Activated naive CD4-positive, alpha-beta T cell treated with anti-CD3 and anti-CD28 coated beads, Interleukin-2, amount 50 U/mL, for 72 hours (primary cell): ENCODE data around the gene FAM107B. TPM values are rescaled to one million over a fixed set of nuclear protein-coding genes. Genes with fewer than 3 reads are reported as not detected.
A peak's percentile ranks its signal among the peaks of the same experiment; 100 is the strongest.
"Not testable (repeated sequence)": the region's sequence is repeated elsewhere in the genome, so short reads cannot be mapped to it uniquely, and the experiment has no call there.

ENCODE experiments used
- ATAC-seq, 2 donors: fragments of 150-1000 bp; cut with Tn5 transposase; 2 replicates each; pipeline ENCODE4 v1.10.0; 2021; ENCODE audit warnings: mild to moderate bottlenecking in 2 of 2, moderate library complexity in 2 of 2
- DNase-seq, 2 donors: peaks; one replicate each; pipeline ENCODE4 v3.0.0; 2021 to 2022; ENCODE audit warnings: low spot score in 2 of 2
- H3K27ac Mint-ChIP-seq, 2 donors: one replicate each; pipeline ENCODE4 v1.8.0; 2022; ENCODE audit warnings: mild to moderate bottlenecking in 2 of 2, mixed read lengths in 2 of 2
- H3K36me3 Mint-ChIP-seq, 2 donors: one replicate each; pipeline ENCODE4 v1.8.0; 2022; ENCODE audit warnings: mixed read lengths in 2 of 2
- H3K9me3 Mint-ChIP-seq, 2 donors: one replicate each; pipeline ENCODE4 v1.8.0; 2022; ENCODE audit warnings: mixed read lengths in 2 of 2
- total RNA-seq, 2 donors: library from RNA; stranded (reverse); gene quantifications; one replicate each; pipeline ENCODE4 v1.2.3, GENCODE V29; 2022

FAM107B gene
- total RNA-seq, 2 donors from 2014 or later: 108 to 188 TPM

- Mint-ChIP-seq H3K36me3 (no peaks in the 10 kb centered on the region), H3K9me3 (peaks cover 4 to 7% of the 10 kb centered on the region in 2 donors), H3K27ac (peak overlapping the region in 1 of 2 donors; percentile 25)
- no peak for ATAC-seq
- DNase-seq: no peak
Measured at GRCh38 chr10:14717552-14717951, 57.1 kb downstream of the FAM107B start.

- Mint-ChIP-seq H3K36me3 (no peaks in the 10 kb centered on the region), H3K27ac (no peak overlapping the region), H3K9me3 (peaks cover 8 to 10% of the 10 kb centered on the region in 2 donors)
- no peak for DNase-seq
- ATAC-seq: no peak
Measured at GRCh38 chr10:14712991-14713424, 61.7 kb downstream of the FAM107B start.

GRCh38 chr10:14709344-14709743 is 65.4 kb downstream of the FAM107B start:
- not testable (repeated sequence) for ATAC-seq

GRCh38 chr10:14707481-14707880 is 67.2 kb downstream of the FAM107B start:
- DNase-seq (no peak), ATAC-seq (no peak)
- no peaks in the 10 kb centered on the region for H3K36me3 Mint-ChIP-seq
- H3K27ac Mint-ChIP-seq: no peak overlapping the region
- H3K9me3 Mint-ChIP-seq: peaks cover 3 to 10% of the 10 kb centered on the region in 2 donors

More at GRCh38 chr10:14709344-14709743, 65.4 kb downstream of the FAM107B start:
- not testable (repeated sequence) for H3K27ac Mint-ChIP-seq, H3K36me3 Mint-ChIP-seq, DNase-seq, H3K9me3 Mint-ChIP-seq

GRCh38 chr10:14705548-14706230 is 69.0 kb downstream of the FAM107B start:
- H3K27ac Mint-ChIP-seq: no peak overlapping the region
- DNase-seq (no peak), ATAC-seq (no peak)
- H3K36me3 Mint-ChIP-seq: no peaks in the 10 kb centered on the region
- H3K9me3 Mint-ChIP-seq: peaks cover 3 to 10% of the 10 kb centered on the region in 2 donors

- peaks cover 2 to 7% of the 10 kb centered on the region in 2 donors for H3K9me3 Mint-ChIP-seq
- DNase-seq: no peak
- ATAC-seq: no peak
- H3K27ac Mint-ChIP-seq: no peak overlapping the region
- H3K36me3 Mint-ChIP-seq: peaks cover 6% of the 10 kb centered on the region in 2 donors
Measured at GRCh38 chr10:14703631-14704001, 71.1 kb downstream of the FAM107B start.

- DNase-seq (no peak), ATAC-seq (no peak)
- Mint-ChIP-seq H3K27ac (no peak overlapping the region), H3K36me3 (peaks cover 6% of the 10 kb centered on the region in 2 donors), H3K9me3 (peaks cover 2 to 7% of the 10 kb centered on the region in 2 donors)
Measured at GRCh38 chr10:14701466-14701865, 73.2 kb downstream of the FAM107B start.

GRCh38 chr10:14700546-14700945 is 74.2 kb downstream of the FAM107B start:
- peaks cover 6% of the 10 kb centered on the region in 2 donors for H3K36me3 Mint-ChIP-seq
- ATAC-seq: no peak
- no peak overlapping the region for H3K27ac Mint-ChIP-seq
- peaks cover 2 to 7% of the 10 kb centered on the region in 2 donors for H3K9me3 Mint-ChIP-seq
- no peak for DNase-seq

- no peak overlapping the region for H3K27ac Mint-ChIP-seq
- H3K36me3 Mint-ChIP-seq: peaks cover 6% of the 10 kb centered on the region in 2 donors
- DNase-seq (no peak), ATAC-seq (no peak)
- H3K9me3 Mint-ChIP-seq: peaks cover 2 to 7% of the 10 kb centered on the region in 2 donors
Measured at GRCh38 chr10:14699482-14699881, 75.2 kb downstream of the FAM107B start.

GRCh38 chr10:14698829-14699170 is 75.9 kb downstream of the FAM107B start:
- Mint-ChIP-seq H3K27ac (no peak overlapping the region), H3K9me3 (peaks cover 2 to 7% of the 10 kb centered on the region in 2 donors), H3K36me3 (peaks cover 6% of the 10 kb centered on the region in 2 donors)
- DNase-seq: no peak
- no peak for ATAC-seq

- peaks cover 6% of the 10 kb centered on the region in 2 donors for H3K36me3 Mint-ChIP-seq
Measured at GRCh38 chr10:14698111-14698828, 76.4 kb downstream of the FAM107B start.

GRCh38 chr10:14697281-14697680 is 77.4 kb downstream of the FAM107B start:
- peaks cover 6% of the 10 kb centered on the region in 2 donors for H3K36me3 Mint-ChIP-seq
- no peak overlapping the region for H3K27ac Mint-ChIP-seq
- ATAC-seq (no peak), DNase-seq (no peak)
- peaks cover 2 to 7% of the 10 kb centered on the region in 2 donors for H3K9me3 Mint-ChIP-seq

More at GRCh38 chr10:14698111-14698828, 76.4 kb downstream of the FAM107B start:
- ATAC-seq (no peak), DNase-seq (no peak)
- peaks cover 2 to 7% of the 10 kb centered on the region in 2 donors for H3K9me3 Mint-ChIP-seq
- H3K27ac Mint-ChIP-seq: no peak overlapping the region

GRCh38 chr10:14696821-14697220 is 77.9 kb downstream of the FAM107B start:
- DNase-seq: no peak
- ATAC-seq: no peak
- H3K36me3 Mint-ChIP-seq: peaks cover 6% of the 10 kb centered on the region in 2 donors
- peaks cover 2 to 7% of the 10 kb centered on the region in 2 donors for H3K9me3 Mint-ChIP-seq
- H3K27ac Mint-ChIP-seq: no peak overlapping the region

GRCh38 chr10:14695847-14696480 is 78.7 kb downstream of the FAM107B start:
- H3K27ac Mint-ChIP-seq: no peak overlapping the region

GRCh38 chr10:14693891-14694290 is 80.8 kb downstream of the FAM107B start:
- Mint-ChIP-seq H3K36me3 (no peaks in the 10 kb centered on the region), H3K27ac (no peak overlapping the region), H3K9me3 (no peaks in the 10 kb centered on the region)
- DNase-seq (no peak), ATAC-seq (no peak)

More at GRCh38 chr10:14695847-14696480, 78.7 kb downstream of the FAM107B start:
- DNase-seq (no peak), ATAC-seq (no peak)
- Mint-ChIP-seq H3K36me3 (peaks cover 6% of the 10 kb centered on the region in 2 donors), H3K9me3 (peaks cover 2 to 7% of the 10 kb centered on the region in 2 donors)

GRCh38 chr10:14692344-14693076 is 82.2 kb downstream of the FAM107B start:
- DNase-seq (no peak), ATAC-seq (peak; percentile 26 to 38)
- Mint-ChIP-seq H3K36me3 (no peaks in the 10 kb centered on the region), H3K9me3 (no peaks in the 10 kb centered on the region), H3K27ac (no peak overlapping the region)
